ENCODE results near the gene PI4KA. TPM values are rescaled to one million over a fixed set of nuclear protein-coding genes. Genes with fewer than 3 reads are reported as not detected.

The PI4KA gene
- total RNA-seq, 6 donors from 2014 or later = 68.6 to 251 (median 89.5) TPM

DNA sequence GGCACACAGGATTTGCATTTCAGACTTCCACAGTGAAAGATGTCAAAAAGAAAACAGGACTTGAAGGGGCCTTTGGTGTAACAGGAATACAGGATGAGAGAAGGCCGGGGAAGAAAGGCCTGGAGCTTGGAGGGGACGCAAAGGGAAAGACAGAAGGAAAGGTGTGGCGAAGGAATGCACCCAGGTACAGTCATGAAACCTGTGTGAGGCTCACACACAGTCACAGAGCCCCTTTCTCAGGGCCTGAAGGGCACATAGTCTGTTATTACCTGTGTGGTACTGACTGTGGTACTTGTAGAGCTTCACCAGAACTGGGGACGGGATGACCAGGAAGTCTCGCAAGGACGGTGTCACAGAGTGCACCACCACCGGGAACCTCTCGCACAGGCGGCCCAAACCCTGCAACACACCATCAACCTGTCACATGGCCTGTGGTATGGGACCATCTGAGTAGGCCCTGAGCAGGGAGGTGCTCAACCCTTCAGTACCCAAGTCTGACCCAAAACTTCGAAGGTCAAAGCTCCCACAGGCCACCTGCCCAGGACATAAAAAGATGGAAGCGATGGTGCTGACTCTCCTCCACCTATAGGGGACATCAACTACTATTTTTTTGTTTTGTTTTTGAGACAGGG, 55.6 kb downstream of the PI4KA start:
- DNase-seq (no peak), ATAC-seq (ENCODE audit: low FRiP score in 2 of 2) (no peak)

DNA sequence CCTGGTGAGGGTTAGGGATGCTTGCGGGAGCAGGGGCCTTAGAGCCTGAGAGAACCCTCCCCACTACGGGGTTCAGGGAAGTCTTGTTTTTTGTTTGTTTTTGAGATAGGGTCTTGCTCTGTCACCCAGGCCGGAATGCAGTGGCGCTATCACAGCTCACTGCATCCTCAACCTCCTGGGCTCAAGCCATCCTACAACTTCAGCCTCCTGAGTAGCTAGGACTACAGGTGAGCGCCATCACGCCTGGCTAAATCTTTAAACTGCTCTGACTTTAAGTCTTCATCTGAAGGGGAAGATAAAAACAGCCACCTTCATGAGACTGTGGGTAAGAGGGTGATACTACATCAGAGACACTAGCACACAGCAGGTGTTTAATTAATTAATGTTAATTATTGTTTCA, 56.2 kb downstream of the PI4KA start:
- WGBS, 2 donors = 76 to 79% methylated on average over 6 of the region's 6 CpGs
- DNase-seq = no peak
- no peak for ATAC-seq (ENCODE audit: low FRiP score in 2 of 2)

More for the DNA sequence above, 55.6 kb downstream of the PI4KA start:
- Histone ChIP-seq H3K27me3 (no peaks in the 10 kb centered on the region), H3K4me3 (no peak overlapping the region), H3K36me3 (peaks cover 64 to 100% (median 90%) of the 10 kb centered on the region in 4 donors), H3K4me1 (no peaks in the 10 kb centered on the region), H3K27ac (no peak overlapping the region), H3K9me3 (no peaks in the 10 kb centered on the region)
- TF ChIP-seq POLR2AphosphoS5 (IDR thresholded peaks at IDR 0.05) (no peak), EP300 (IDR thresholded peaks at IDR 0.05) (no peak), POLR2A (IDR thresholded peaks at IDR 0.05) (no peak)
- TF ChIP-seq, protein P1, sequence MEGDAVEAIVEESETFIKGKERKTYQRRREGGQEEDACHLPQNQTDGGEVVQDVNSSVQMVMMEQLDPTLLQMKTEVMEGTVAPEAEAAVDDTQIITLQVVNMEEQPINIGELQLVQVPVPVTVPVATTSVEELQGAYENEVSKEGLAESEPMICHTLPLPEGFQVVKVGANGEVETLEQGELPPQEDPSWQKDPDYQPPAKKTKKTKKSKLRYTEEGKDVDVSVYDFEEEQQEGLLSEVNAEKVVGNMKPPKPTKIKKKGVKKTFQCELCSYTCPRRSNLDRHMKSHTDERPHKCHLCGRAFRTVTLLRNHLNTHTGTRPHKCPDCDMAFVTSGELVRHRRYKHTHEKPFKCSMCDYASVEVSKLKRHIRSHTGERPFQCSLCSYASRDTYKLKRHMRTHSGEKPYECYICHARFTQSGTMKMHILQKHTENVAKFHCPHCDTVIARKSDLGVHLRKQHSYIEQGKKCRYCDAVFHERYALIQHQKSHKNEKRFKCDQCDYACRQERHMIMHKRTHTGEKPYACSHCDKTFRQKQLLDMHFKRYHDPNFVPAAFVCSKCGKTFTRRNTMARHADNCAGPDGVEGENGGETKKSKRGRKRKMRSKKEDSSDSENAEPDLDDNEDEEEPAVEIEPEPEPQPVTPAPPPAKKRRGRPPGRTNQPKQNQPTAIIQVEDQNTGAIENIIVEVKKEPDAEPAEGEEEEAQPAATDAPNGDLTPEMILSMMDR (IDR thresholded peaks at IDR 0.05) = no peak
- 79 to 92% methylated on average over 5 to 11 of the region's 11 CpGs for WGBS, 2 donors

GRCh38 chr22:20799449-20799848, 59.2 kb downstream of the PI4KA start:
- DNase-seq (no peak), ATAC-seq (ENCODE audit: low FRiP score in 2 of 2) (no peak)
- Histone ChIP-seq H3K4me3 (no peak overlapping the region), H3K27ac (no peak overlapping the region), H3K27me3 (no peaks in the 10 kb centered on the region), H3K36me3 (peaks cover 56 to 99% (median 90%) of the 10 kb centered on the region in 4 donors), H3K9me3 (no peaks in the 10 kb centered on the region), H3K4me1 (no peaks in the 10 kb centered on the region)
- WGBS, 2 donors = 89% methylated on average over 7 to 8 of the region's 8 CpGs
- TF ChIP-seq POLR2A (IDR thresholded peaks at IDR 0.05) (no peak), POLR2AphosphoS5 (IDR thresholded peaks at IDR 0.05) (no peak), EP300 (IDR thresholded peaks at IDR 0.05) (no peak)
- TF ChIP-seq, protein P1 (IDR thresholded peaks at IDR 0.05) = no peak

More for the DNA sequence above, 56.2 kb downstream of the PI4KA start:
- H3K27ac ChIP-seq = no peak overlapping the region
- H3K36me3 ChIP-seq = peaks cover 67 to 100% (median 93%) of the 10 kb centered on the region in 4 donors
- H3K4me3 ChIP-seq = no peak overlapping the region
- no peaks in the 10 kb centered on the region for H3K9me3 ChIP-seq
- TF ChIP-seq POLR2A (IDR thresholded peaks at IDR 0.05) (no peak), POLR2AphosphoS5 (IDR thresholded peaks at IDR 0.05) (no peak), EP300 (IDR thresholded peaks at IDR 0.05) (no peak)
- TF ChIP-seq, protein P1 (IDR thresholded peaks at IDR 0.05) = no peak
- H3K4me1 ChIP-seq = no peaks in the 10 kb centered on the region
- no peaks in the 10 kb centered on the region for H3K27me3 ChIP-seq

GRCh38 chr22:20798974-20799373, 59.6 kb downstream of the PI4KA start:
- whole genome bisulfite sequencing, 2 donors = 93 to 95% methylated on average over 7 to 10 of the region's 10 CpGs
- DNase-seq (no peak), ATAC-seq (ENCODE audit: low FRiP score in 2 of 2) (no peak)
- Histone ChIP-seq H3K4me3 (no peak overlapping the region), H3K27me3 (no peaks in the 10 kb centered on the region), H3K36me3 (peaks cover 52 to 99% (median 89%) of the 10 kb centered on the region in 4 donors), H3K27ac (no peak overlapping the region), H3K9me3 (no peaks in the 10 kb centered on the region), H3K4me1 (no peaks in the 10 kb centered on the region)
- TF ChIP-seq, protein P1 (IDR thresholded peaks at IDR 0.05) = no peak
- TF ChIP-seq EP300 (IDR thresholded peaks at IDR 0.05) = no peak
- no peak for TF ChIP-seq POLR2A (IDR thresholded peaks at IDR 0.05)
- no peak for TF ChIP-seq POLR2AphosphoS5 (IDR thresholded peaks at IDR 0.05)

- Histone ChIP-seq H3K27me3 (no peaks in the 10 kb centered on the region), H3K36me3 (peaks cover 49 to 94% (median 83%) of the 10 kb centered on the region in 4 donors), H3K4me1 (no peaks in the 10 kb centered on the region), H3K27ac (no peak overlapping the region), H3K4me3 (no peak overlapping the region), H3K9me3 (no peaks in the 10 kb centered on the region)
- no peak for DNase-seq
- WGBS, 2 donors = 85 to 93% methylated on average over 3 to 5 of the region's 5 CpGs
- no peak for ATAC-seq (ENCODE audit: low FRiP score in 2 of 2)
- TF ChIP-seq POLR2A (IDR thresholded peaks at IDR 0.05) = no peak
- TF ChIP-seq EP300 (IDR thresholded peaks at IDR 0.05) = no peak
- TF ChIP-seq, protein P1 (IDR thresholded peaks at IDR 0.05) = no peak
- no peak for TF ChIP-seq POLR2AphosphoS5 (IDR thresholded peaks at IDR 0.05)
Measured at GRCh38 chr22:20798218-20798617, 60.4 kb downstream of the PI4KA start.

Measured in upper lobe of left lung (tissue), 6 donors.